ENCODE data around the gene CFB. TPM values are rescaled to one million over a fixed set of nuclear protein-coding genes. Genes with fewer than 3 reads are reported as not detected.

Gene CFB
- polyA plus RNA-seq, 3 donors, result 0.37 to 2.2 TPM; not detected in 1

GRCh38 chr6:31911826-31912585 lies 33.9 kb upstream of the CFB start:
- no peaks in the 10 kb centered on the region for H3K36me3 ChIP-seq (replicated peaks in 1 of 2; ENCODE audit: control insufficient read depth in 1 of 2, insufficient read depth in 2 of 2, low read length in 2 of 2)
- no peak overlapping the region for H3K4me2 ChIP-seq (replicated peaks; ENCODE audit: extremely low read depth, low read length, poor library complexity, severe bottlenecking)
- intact Hi-C loops (cut with micrococcal nuclease), result no loop called here
- no peak for DNase-seq
- Mint-ChIP-seq H3K36me3 (no peaks in the 10 kb centered on the region), H3K27ac (peak overlapping the region in 3 of 7 donors; percentile 19 to 63 (median 32)), H3K4me1 (peaks cover 13% of the 10 kb centered on the region), H3K4me3 (no peak overlapping the region), H3K9me3 (no peaks in the 10 kb centered on the region), H3K27me3 (ENCODE audit: low read depth in 3 of 3) (peaks cover 0 to 8% (median 4%) of the 10 kb centered on the region in 3 donors)
- H3K9ac ChIP-seq (ENCODE audit: insufficient read depth, low read length, poor library complexity, severe bottlenecking), result no peak overlapping the region
- WGBS (ENCODE audit: insufficient coverage), result 90% methylated on average over 11 of the region's 11 CpGs
- no peaks in the 10 kb centered on the region for H3K9me3 ChIP-seq (replicated peaks in 1 of 2; ENCODE audit: control insufficient read depth in 1 of 2, insufficient read depth in 1 of 2, low read length in 2 of 2)
- peaks cover 6% of the 10 kb centered on the region in 2 donors for H3K4me1 ChIP-seq (ENCODE audit: control insufficient read depth in 1 of 2, insufficient read depth in 2 of 2, low read length in 2 of 2)
- no peaks in the 10 kb centered on the region for H3K27me3 ChIP-seq (ENCODE audit: control insufficient read depth in 2 of 2, insufficient read depth in 2 of 2, low read length in 2 of 2)
- no peak overlapping the region for H3K27ac ChIP-seq (ENCODE audit: low read depth in 1 of 2, low read length in 2 of 2)
- no peaks in the 10 kb centered on the region for H3K79me2 ChIP-seq (ENCODE audit: insufficient read depth, low read length)
- no peaks in the 10 kb centered on the region for H4K20me1 ChIP-seq (ENCODE audit: insufficient read depth, low read length)
- no peak overlapping the region for H3K4me3 ChIP-seq (replicated peaks in 1 of 3; ENCODE audit: low read depth in 2 of 3, low read length in 3 of 3)
- no peak overlapping the region for H2AFZ ChIP-seq (ENCODE audit: insufficient read depth, low read depth, low read length, poor library complexity, severe bottlenecking)
- TF ChIP-seq, protein P1, sequence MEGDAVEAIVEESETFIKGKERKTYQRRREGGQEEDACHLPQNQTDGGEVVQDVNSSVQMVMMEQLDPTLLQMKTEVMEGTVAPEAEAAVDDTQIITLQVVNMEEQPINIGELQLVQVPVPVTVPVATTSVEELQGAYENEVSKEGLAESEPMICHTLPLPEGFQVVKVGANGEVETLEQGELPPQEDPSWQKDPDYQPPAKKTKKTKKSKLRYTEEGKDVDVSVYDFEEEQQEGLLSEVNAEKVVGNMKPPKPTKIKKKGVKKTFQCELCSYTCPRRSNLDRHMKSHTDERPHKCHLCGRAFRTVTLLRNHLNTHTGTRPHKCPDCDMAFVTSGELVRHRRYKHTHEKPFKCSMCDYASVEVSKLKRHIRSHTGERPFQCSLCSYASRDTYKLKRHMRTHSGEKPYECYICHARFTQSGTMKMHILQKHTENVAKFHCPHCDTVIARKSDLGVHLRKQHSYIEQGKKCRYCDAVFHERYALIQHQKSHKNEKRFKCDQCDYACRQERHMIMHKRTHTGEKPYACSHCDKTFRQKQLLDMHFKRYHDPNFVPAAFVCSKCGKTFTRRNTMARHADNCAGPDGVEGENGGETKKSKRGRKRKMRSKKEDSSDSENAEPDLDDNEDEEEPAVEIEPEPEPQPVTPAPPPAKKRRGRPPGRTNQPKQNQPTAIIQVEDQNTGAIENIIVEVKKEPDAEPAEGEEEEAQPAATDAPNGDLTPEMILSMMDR (IDR thresholded peaks at IDR 0.05), result no peak

- Mint-ChIP-seq H3K4me1 (peaks cover 7% of the 10 kb centered on the region), H3K27me3 (ENCODE audit: low read depth in 3 of 3) (peaks cover 0 to 4% (median 0%) of the 10 kb centered on the region in 3 donors), H3K9me3 (no peaks in the 10 kb centered on the region), H3K36me3 (no peaks in the 10 kb centered on the region), H3K4me3 (no peak overlapping the region), H3K27ac (no peak overlapping the region)
- H3K36me3 ChIP-seq (replicated peaks in 1 of 2; ENCODE audit: control insufficient read depth in 1 of 2, insufficient read depth in 2 of 2, low read length in 2 of 2), result no peaks in the 10 kb centered on the region
- no peaks in the 10 kb centered on the region for H4K20me1 ChIP-seq (ENCODE audit: insufficient read depth, low read length)
- no peaks in the 10 kb centered on the region for H3K79me2 ChIP-seq (ENCODE audit: insufficient read depth, low read length)
- no peak overlapping the region for H3K4me2 ChIP-seq (replicated peaks; ENCODE audit: extremely low read depth, low read length, poor library complexity, severe bottlenecking)
- H3K9me3 ChIP-seq (replicated peaks in 1 of 2; ENCODE audit: control insufficient read depth in 1 of 2, insufficient read depth in 1 of 2, low read length in 2 of 2), result no peaks in the 10 kb centered on the region
- no peak overlapping the region for H2AFZ ChIP-seq (ENCODE audit: insufficient read depth, low read depth, low read length, poor library complexity, severe bottlenecking)
- intact Hi-C loops (cut with micrococcal nuclease), result no loop called here
- no peak for DNase-seq
- no peak overlapping the region for H3K9ac ChIP-seq (ENCODE audit: insufficient read depth, low read length, poor library complexity, severe bottlenecking)
- TF ChIP-seq, protein P1 (IDR thresholded peaks at IDR 0.05), result no peak
- peaks cover 0 to 3% of the 10 kb centered on the region in 2 donors for H3K4me1 ChIP-seq (ENCODE audit: control insufficient read depth in 1 of 2, insufficient read depth in 2 of 2, low read length in 2 of 2)
- no peak overlapping the region for H3K4me3 ChIP-seq (replicated peaks in 1 of 3; ENCODE audit: low read depth in 2 of 3, low read length in 3 of 3)
- no peak overlapping the region for H3K27ac ChIP-seq (ENCODE audit: low read depth in 1 of 2, low read length in 2 of 2)
- no peaks in the 10 kb centered on the region for H3K27me3 ChIP-seq (ENCODE audit: control insufficient read depth in 2 of 2, insufficient read depth in 2 of 2, low read length in 2 of 2)
Measured at GRCh38 chr6:31915351-31915750, 30.5 kb upstream of the CFB start.
